ENCODE measurements around the gene GRK5.

The GRK5 gene

GRCh38 chr10:119479532-119479931 lies 272.2 kb downstream of the GRK5 start:
- H3K4me3 ChIP-seq: peak overlapping the region in 1 of 2 donors; percentile 3
- intact Hi-C loops (cut with DNase I; ENCODE audit: low total_unique reads): no loop called here
- no peaks in the 10 kb centered on the region for H3K36me3 ChIP-seq
- no peaks in the 10 kb centered on the region for H3K27me3 ChIP-seq
- no peaks in the 10 kb centered on the region for H3K9me3 ChIP-seq
- peaks cover 0 to 8% (median 0%) of the 10 kb centered on the region in 4 donors for H3K4me1 ChIP-seq
- TF ChIP-seq CTCF (IDR thresholded peaks at IDR 0.05): no peak
- H3K27ac ChIP-seq: no peak overlapping the region
- DNase-seq: no peak

- Histone ChIP-seq H3K4me1 (peaks cover 0 to 8% (median 0%) of the 10 kb centered on the region in 4 donors), H3K27ac (no peak overlapping the region), H3K36me3 (no peaks in the 10 kb centered on the region), H3K9me3 (no peaks in the 10 kb centered on the region), H3K27me3 (no peaks in the 10 kb centered on the region), H3K4me3 (no peak overlapping the region)
- no peak for DNase-seq
- no peak for TF ChIP-seq CTCF (IDR thresholded peaks at IDR 0.05)
- intact Hi-C loops (cut with DNase I; ENCODE audit: low total_unique reads): no loop called here
Observed at GRCh38 chr10:119480667-119481066, 273.3 kb downstream of the GRK5 start.

GRCh38 chr10:119481781-119482426 lies 274.5 kb downstream of the GRK5 start:
- Histone ChIP-seq H3K9me3 (no peaks in the 10 kb centered on the region), H3K4me1 (peaks cover 0 to 8% (median 0%) of the 10 kb centered on the region in 4 donors), H3K4me3 (no peak overlapping the region), H3K27ac (no peak overlapping the region), H3K36me3 (no peaks in the 10 kb centered on the region), H3K27me3 (no peaks in the 10 kb centered on the region)
- TF ChIP-seq CTCF (IDR thresholded peaks at IDR 0.05): no peak
- no peak for DNase-seq
- intact Hi-C loops (cut with DNase I; ENCODE audit: low total_unique reads): no loop called here

GRCh38 chr10:119483001-119483400 lies 275.6 kb downstream of the GRK5 start:
- Histone ChIP-seq H3K9me3 (no peaks in the 10 kb centered on the region), H3K4me3 (no peak overlapping the region), H3K27ac (no peak overlapping the region), H3K27me3 (no peaks in the 10 kb centered on the region), H3K36me3 (no peaks in the 10 kb centered on the region), H3K4me1 (peaks cover 0 to 8% (median 0%) of the 10 kb centered on the region in 4 donors)
- TF ChIP-seq CTCF (IDR thresholded peaks at IDR 0.05): no peak
- DNase-seq: no peak
- intact Hi-C loops (cut with DNase I; ENCODE audit: low total_unique reads): no loop called here

- Histone ChIP-seq H3K36me3 (no peaks in the 10 kb centered on the region), H3K27ac (no peak overlapping the region), H3K27me3 (no peaks in the 10 kb centered on the region), H3K4me3 (no peak overlapping the region), H3K9me3 (no peaks in the 10 kb centered on the region), H3K4me1 (peaks cover 0 to 8% (median 0%) of the 10 kb centered on the region in 4 donors)
- no peak for DNase-seq
- no peak for TF ChIP-seq CTCF (IDR thresholded peaks at IDR 0.05)
- intact Hi-C loops (cut with DNase I; ENCODE audit: low total_unique reads): no loop called here
Observed at GRCh38 chr10:119483839-119484238, 276.5 kb downstream of the GRK5 start.

All from tibial artery (tissue), 4 donors.